ENCODE data around the gene CORO6.

CORO6 gene

GRCh38 chr17:29612404-29613280 is 10.1 kb downstream of the CORO6 start:
- no peak for DNase-seq (ENCODE audit: low spot score)

GRCh38 chr17:29612094-29612403 is 10.7 kb downstream of the CORO6 start:
- no peak for DNase-seq (ENCODE audit: low spot score)

- DNase-seq (ENCODE audit: low spot score), result no peak
These were observed 11.2 kb downstream of the CORO6 start for GRCh38 chr17:29611351-29612093.

- no peak for DNase-seq (ENCODE audit: low spot score)
These were observed 12.3 kb downstream of the CORO6 start for GRCh38 chr17:29610395-29610794.

- DNase-seq (ENCODE audit: low spot score), result no peak
These were observed 13.7 kb downstream of the CORO6 start for GRCh38 chr17:29608986-29609385.

GRCh38 chr17:29607557-29608195 is 15.0 kb downstream of the CORO6 start:
- DNase-seq (ENCODE audit: low spot score), result no peak

GRCh38 chr17:29603109-29603674 is 19.5 kb downstream of the CORO6 start:
- DNase-seq (ENCODE audit: low spot score), result no peak

GRCh38 chr17:29597361-29598172 is 25.1 kb downstream of the CORO6 start:
- no peak for DNase-seq (ENCODE audit: low spot score)

- DNase-seq (ENCODE audit: low spot score), result no peak
These were observed 25.9 kb downstream of the CORO6 start for GRCh38 chr17:29596811-29597210.

- no peak for DNase-seq (ENCODE audit: low spot score)
These were observed 26.6 kb downstream of the CORO6 start for GRCh38 chr17:29595943-29596774.

- DNase-seq (ENCODE audit: low spot score), result no peak
These were observed 27.4 kb downstream of the CORO6 start for GRCh38 chr17:29595107-29595942.

GRCh38 chr17:29594519-29595090 is 28.1 kb downstream of the CORO6 start:
- no peak for DNase-seq (ENCODE audit: low spot score)

- no peak for DNase-seq (ENCODE audit: low spot score)
These were observed 28.9 kb downstream of the CORO6 start for GRCh38 chr17:29593591-29594518.

- peak; percentile 55 for DNase-seq (ENCODE audit: low spot score)
These were observed 29.7 kb downstream of the CORO6 start, which contains the start of gene ANKRD13B for GRCh38 chr17:29592850-29593551. Gene ANKRD13B (plus strand): TSS chr17:29593132. CDS start chr17:29593622, 490 bp downstream.

- DNase-seq (ENCODE audit: low spot score), result peak; percentile 93
These were observed 30.7 kb downstream of the CORO6 start for GRCh38 chr17:29591737-29592608.

- peak; percentile 65 for DNase-seq (ENCODE audit: low spot score)
These were observed 31.5 kb downstream of the CORO6 start for GRCh38 chr17:29591146-29591736.
